DND-41 (cell line): ENCODE measurements around the gene RGL3.

Experiments used
- ATAC-seq: fragments of 200-7000 bp; cut with Tn5 transposase; 3 replicates; pipeline ENCODE4 v1.9.1; 2021; ENCODE audit warnings: low read depth; ENCODE audit not compliant: insufficient read depth
- DNase-seq: peaks from one replicate; pipeline ENCODE4 v3.0.0-alpha.2; 2020
- H2AFZ ChIP-seq: 2 replicates; pipeline ENCODE4 v1.6.0; 2012; ENCODE audit warnings: low read depth, low read length
- H3K27ac ChIP-seq: 2 replicates; pipeline ENCODE4 v1.5.1; 2012; ENCODE audit warnings: low read length, inconsistent platforms
- H3K27me3 ChIP-seq: fragments of 200-600 bp; sonication (generic); 2 replicates; pipeline ENCODE4 v1.6.0; 2012; ENCODE audit warnings: low read length, mild to moderate bottlenecking, inconsistent platforms; ENCODE audit not compliant: insufficient read depth, poor library complexity
- H3K36me3 ChIP-seq: 2 replicates; pipeline ENCODE4 v1.5.1; 2012; ENCODE audit warnings: low read length, inconsistent platforms; ENCODE audit not compliant: insufficient read depth
- H3K4me1 ChIP-seq: 2 replicates; pipeline ENCODE4 v1.5.1; 2012; ENCODE audit warnings: mild to moderate bottlenecking, low read length; ENCODE audit not compliant: insufficient read depth
- H3K4me2 ChIP-seq: 2 replicates; pipeline ENCODE4 v1.6.0; 2012; ENCODE audit warnings: mild to moderate bottlenecking, moderate library complexity, low read length, inconsistent platforms; ENCODE audit not compliant: insufficient read depth
- H3K4me3 ChIP-seq, 2 experiments: fragments of 200-600 bp in 1 of 2; shearing (Covaris generic) in 1 of 2; 2 replicates each; pipeline ENCODE4 v1.5.1; 2012 to 2016; ENCODE audit warnings: inconsistent platforms in 2 of 2, low read length in 2 of 2, mild to moderate bottlenecking in 2 of 2, low read depth in 1 of 2, moderate library complexity in 1 of 2
- H3K79me2 ChIP-seq: 2 replicates; pipeline ENCODE4 v1.6.0; 2012; ENCODE audit warnings: low read length, inconsistent platforms; ENCODE audit not compliant: insufficient read depth
- H3K9ac ChIP-seq: 2 replicates; pipeline ENCODE4 v1.6.0; 2012; ENCODE audit warnings: low read depth, mild to moderate bottlenecking, inconsistent platforms, low read length, moderate library complexity
- H3K9me3 ChIP-seq: 2 replicates; pipeline ENCODE4 v1.5.1; 2012; ENCODE audit warnings: low read length, moderate library complexity, mild to moderate bottlenecking, inconsistent platforms; ENCODE audit not compliant: insufficient read depth, severe bottlenecking
- H4K20me1 ChIP-seq: 2 replicates; pipeline ENCODE4 v1.6.0; 2012; ENCODE audit warnings: low read length; ENCODE audit not compliant: insufficient read depth
- CTCF ChIP-seq: IDR thresholded peaks from 2 replicates; pipeline ENCODE4 v1.5.1; 2012; ENCODE audit warnings: borderline replicate concordance, low read length, moderate library complexity, mild to moderate bottlenecking; ENCODE audit not compliant: poor library complexity, severe bottlenecking; ENCODE audit errors: extremely low read depth
- EZH2 ChIP-seq: IDR thresholded peaks from 3 replicates; pipeline ENCODE4 v1.6.1; 2012; ENCODE audit warnings: borderline replicate concordance, low read depth, mild to moderate bottlenecking, moderate library complexity, low read length, inconsistent platforms; ENCODE audit not compliant: severe bottlenecking

The RGL3 gene

GRCh38 chr19:11359421-11359820 is 59.7 kb downstream of the RGL3 start:
- Histone ChIP-seq H2AFZ (no peak overlapping the region), H3K9me3 (no peaks in the 10 kb centered on the region), H3K4me1 (peaks cover 11% of the 10 kb centered on the region), H3K27ac (no peak overlapping the region), H3K27me3 (no peaks in the 10 kb centered on the region), H3K4me3 (no peak overlapping the region), H3K4me2 (no peak overlapping the region), H4K20me1 (peaks cover 3% of the 10 kb centered on the region; the same call in 1 of the 2 replicates), H3K36me3 (peaks cover 4% of the 10 kb centered on the region), H3K9ac (no peak overlapping the region), H3K79me2 (no peaks in the 10 kb centered on the region)
- TF ChIP-seq CTCF (no peak), EZH2 (no peak)
- DNase-seq = no peak
- ATAC-seq = no peak

- Histone ChIP-seq H3K9ac (no peak overlapping the region), H2AFZ (no peak overlapping the region), H3K79me2 (no peaks in the 10 kb centered on the region), H3K36me3 (peaks cover 4% of the 10 kb centered on the region; the same call in 1 of the 2 replicates), H3K9me3 (no peaks in the 10 kb centered on the region), H3K27me3 (no peaks in the 10 kb centered on the region), H3K4me2 (no peak overlapping the region), H3K27ac (no peak overlapping the region), H3K4me1 (peaks cover 11% of the 10 kb centered on the region), H4K20me1 (peaks cover 3% of the 10 kb centered on the region; the same call in 1 of the 2 replicates), H3K4me3 (no peak overlapping the region)
- no peak for ATAC-seq
- no peak for TF ChIP-seq EZH2
- no peak for TF ChIP-seq CTCF
- DNase-seq = no peak
Measured at GRCh38 chr19:11356676-11357550, 62.2 kb downstream of the RGL3 start.

- no peak for TF ChIP-seq EZH2
- no peak for TF ChIP-seq CTCF
- Histone ChIP-seq H3K4me1 (peaks cover 11% of the 10 kb centered on the region), H3K79me2 (no peaks in the 10 kb centered on the region), H3K4me3 (peak overlapping the region in 1 of 2 experiments; percentile 53; a peak in 2 of 4 replicates), H3K27ac (no peak overlapping the region), H3K4me2 (peak overlapping the region; percentile 70), H3K9me3 (no peaks in the 10 kb centered on the region), H3K9ac (no peak overlapping the region; the same call in 1 of the 2 replicates), H4K20me1 (peaks cover 3% of the 10 kb centered on the region; the same call in 1 of the 2 replicates), H2AFZ (no peak overlapping the region), H3K36me3 (0 out of 2 replicates have a peak, but pooled peaks cover under 1% of the 10 kb centered on the region), H3K27me3 (no peaks in the 10 kb centered on the region)
- no peak for DNase-seq
- ATAC-seq = no peak
Measured at GRCh38 chr19:11356074-11356397, 63.1 kb downstream of the RGL3 start.
